Caki2 (cell line): ENCODE results near the gene RGS6. TPM values are rescaled to one million over a fixed set of nuclear protein-coding genes. Genes with fewer than 3 reads are reported as not detected.

ENCODE experiments used
- DNase-seq: peaks from one replicate; pipeline ENCODE4 v3.0.0-alpha.2; 2015; ENCODE audit warnings: low read depth
- in situ Hi-C: cut with HindIII; loops from 2 replicates; pipeline ENCODE4 v1.10.0; 2016; ENCODE audit warnings: low sequenced_read_pairs, low pct_unique_long_range_greater_than_20kb, mixed read lengths
- total RNA-seq: library from RNA; depleted of rRNA; stranded (reverse); fragments of >200 nt; shearing (Covaris generic); gene quantifications from 2 replicates; pipeline ENCODE4 v1.2.3, GENCODE V29; 2014; ENCODE audit warnings: low replicate concordance

Gene RGS6
- total RNA-seq, 1 experiment from 2014 or later = not detected

DNA sequence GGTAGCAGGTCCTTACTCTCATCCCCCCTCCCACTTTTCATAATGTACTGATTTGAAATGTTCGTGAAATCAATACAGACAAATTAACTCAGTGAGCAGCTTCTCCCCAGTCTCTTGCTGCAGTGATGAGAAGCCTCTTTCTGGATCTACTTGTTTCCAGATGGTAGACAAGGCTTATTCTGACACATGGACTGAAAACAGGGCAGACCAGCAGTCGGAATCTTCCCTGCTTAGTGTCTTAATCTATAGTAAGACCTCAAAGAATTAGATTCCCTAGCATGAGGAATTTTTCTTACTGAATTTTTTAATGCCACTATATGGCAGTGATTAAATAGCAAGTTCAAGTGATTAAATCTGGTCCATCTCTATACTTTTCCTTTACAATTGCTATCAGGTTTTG lies 120.1 kb downstream of the RGS6 start:
- DNase-seq = no peak
- in situ Hi-C loops = no loop called here

GRCh38 chr14:72053651-72054050 lies 121.4 kb downstream of the RGS6 start:
- no peak for DNase-seq

GRCh38 chr14:72054911-72055310 lies 122.7 kb downstream of the RGS6 start:
- no peak for DNase-seq
- in situ Hi-C loops = no loop called here

More at GRCh38 chr14:72053651-72054050, 121.4 kb downstream of the RGS6 start:
- in situ Hi-C loops = no loop called here

DNA sequence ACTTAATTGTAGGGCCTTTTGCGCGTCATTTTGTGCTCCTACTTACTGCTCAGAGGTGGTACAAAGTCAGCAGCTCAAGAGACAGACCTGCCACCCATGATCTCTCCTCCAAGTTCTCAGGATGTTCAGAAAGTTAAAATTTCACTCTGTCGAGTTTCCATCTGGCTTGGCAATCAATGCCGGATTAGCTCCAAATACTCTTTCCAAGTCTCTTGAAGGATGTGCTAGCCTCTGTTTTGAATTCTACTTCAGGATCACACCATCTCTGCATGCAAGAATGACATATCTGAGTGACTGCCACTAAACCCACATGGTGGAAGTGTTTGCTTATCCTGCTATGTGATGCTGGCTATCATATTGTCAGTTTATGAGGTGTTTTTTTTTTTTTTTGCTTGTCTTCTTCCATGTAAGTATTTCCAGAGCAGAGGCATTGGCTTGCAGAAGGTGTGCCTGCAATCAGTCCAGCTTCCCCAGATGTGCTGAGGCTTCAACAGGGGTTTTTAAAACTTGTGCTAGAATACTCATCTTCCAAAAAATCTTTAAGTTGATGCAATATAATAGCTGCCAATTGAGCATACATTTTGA lies 125.6 kb downstream of the RGS6 start:
- in situ Hi-C loops = no loop called here
- DNase-seq = no peak

GRCh38 chr14:72060460-72060859 lies 128.2 kb downstream of the RGS6 start:
- in situ Hi-C loops = no loop called here

DNA sequence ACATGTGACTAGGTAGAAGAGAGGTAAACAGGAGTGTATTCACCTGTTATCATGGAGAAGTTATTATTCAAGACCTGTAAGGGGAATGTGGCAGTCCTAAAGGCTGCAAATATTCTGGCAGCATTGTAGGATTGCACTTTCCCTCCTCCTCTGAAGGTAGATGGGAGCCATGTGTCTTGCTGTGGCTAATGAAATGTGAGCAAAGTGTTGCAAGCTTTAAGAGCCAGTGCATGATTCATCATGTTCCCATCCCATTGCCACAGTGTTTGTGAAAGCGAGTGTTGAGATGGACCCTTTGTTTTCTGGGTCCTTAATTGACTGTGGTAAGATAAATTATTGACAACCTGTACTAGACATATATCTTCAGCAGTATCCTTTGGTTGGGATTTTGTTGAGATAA lies 128.7 kb downstream of the RGS6 start:
- in situ Hi-C loops = no loop called here
- no peak for DNase-seq

More at GRCh38 chr14:72060460-72060859, 128.2 kb downstream of the RGS6 start:
- no peak for DNase-seq

DNA sequence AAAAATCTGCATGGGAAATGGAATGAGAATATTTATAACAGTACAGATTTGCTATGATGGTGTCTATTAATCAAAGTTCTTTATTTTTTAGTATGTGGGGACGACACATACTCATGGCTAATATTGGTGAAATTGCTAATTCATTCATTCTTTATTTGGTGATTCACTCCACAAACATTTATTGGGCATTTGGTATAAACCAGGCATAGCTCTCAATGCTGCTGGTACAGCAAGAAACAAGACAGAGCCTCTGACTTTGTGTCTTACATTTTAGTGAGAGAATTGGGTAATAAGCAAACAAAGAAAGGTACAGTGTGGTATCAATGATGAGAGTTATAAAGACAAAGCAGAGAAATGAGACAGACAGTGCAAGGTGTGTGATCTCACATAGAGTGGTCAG lies 129.5 kb downstream of the RGS6 start:
- no peak for DNase-seq
- in situ Hi-C loops = no loop called here

GRCh38 chr14:72063761-72064282 lies 131.6 kb downstream of the RGS6 start:
- no peak for DNase-seq
- in situ Hi-C loops = no loop called here

GRCh38 chr14:72064501-72064900 lies 132.3 kb downstream of the RGS6 start:
- DNase-seq = no peak
- in situ Hi-C loops = no loop called here

GRCh38 chr14:72070458-72070857 lies 138.2 kb downstream of the RGS6 start:
- DNase-seq = no peak
- in situ Hi-C loops = no loop called here

- no peak for DNase-seq
- in situ Hi-C loops = no loop called here
Measured at GRCh38 chr14:72075649-72076334, 143.6 kb downstream of the RGS6 start.

DNA sequence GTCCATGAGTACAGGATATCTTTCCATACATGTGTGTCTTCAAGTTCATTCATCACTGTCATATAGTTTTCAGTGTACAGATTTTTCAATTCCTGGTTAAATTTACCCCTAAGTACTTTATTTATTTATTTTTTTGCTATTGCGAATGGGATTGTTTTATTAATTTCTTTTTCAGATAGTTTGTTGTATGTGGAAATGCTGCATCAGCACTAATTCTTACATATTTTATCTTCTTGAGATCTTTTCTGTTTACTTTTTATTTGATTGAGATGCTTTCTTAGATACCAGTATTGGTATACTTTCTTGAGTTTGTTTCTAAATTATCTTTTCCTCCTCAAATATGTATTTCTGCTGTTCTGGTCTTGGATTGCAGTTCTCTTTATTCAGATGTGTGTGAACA lies 148.9 kb downstream of the RGS6 start:
- in situ Hi-C loops = no loop called here
- no peak for DNase-seq

DNA sequence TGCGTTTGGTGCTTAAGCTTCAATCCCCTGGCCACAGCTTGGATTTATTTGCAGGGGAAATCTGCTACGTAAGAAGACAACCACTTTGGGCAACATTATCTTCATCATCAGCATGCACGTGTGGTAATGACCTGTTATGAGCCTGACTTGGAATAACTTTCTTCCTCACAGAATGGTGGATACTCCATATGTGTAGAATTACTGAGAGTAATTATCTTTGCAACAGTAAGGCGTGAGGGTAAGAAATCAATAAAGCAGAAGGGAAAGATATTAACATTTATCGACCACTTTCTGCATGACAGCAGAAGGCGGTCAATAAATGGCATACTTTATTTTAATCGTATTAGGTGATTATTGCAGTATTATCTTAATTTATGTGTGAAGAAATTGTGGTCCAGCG lies 152.7 kb downstream of the RGS6 start:
- DNase-seq = no peak
- in situ Hi-C loops = no loop called here

DNA sequence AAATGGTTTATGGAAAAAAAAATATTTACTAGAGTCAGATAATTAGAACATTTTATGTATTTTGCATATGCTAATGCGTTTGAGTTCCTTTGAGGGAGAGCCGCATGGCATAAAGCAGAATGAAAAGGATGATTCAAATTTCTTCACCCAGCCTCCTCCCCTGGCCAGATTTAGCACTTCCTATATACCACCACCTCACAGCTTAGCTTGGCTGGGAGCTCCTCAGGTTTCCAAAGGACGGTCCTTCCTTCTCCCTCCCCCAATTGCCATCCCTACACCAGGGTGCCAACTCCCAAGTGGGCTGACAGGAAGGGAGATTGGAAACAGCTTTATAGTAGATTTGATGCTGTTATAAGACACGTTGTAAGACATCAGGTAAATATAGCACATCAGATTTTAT lies 157.4 kb downstream of the RGS6 start:
- in situ Hi-C loops = no loop called here
- no peak for DNase-seq

- in situ Hi-C loops = no loop called here
- no peak for DNase-seq
Measured at GRCh38 chr14:72094844-72095582, 162.8 kb downstream of the RGS6 start.

DNA sequence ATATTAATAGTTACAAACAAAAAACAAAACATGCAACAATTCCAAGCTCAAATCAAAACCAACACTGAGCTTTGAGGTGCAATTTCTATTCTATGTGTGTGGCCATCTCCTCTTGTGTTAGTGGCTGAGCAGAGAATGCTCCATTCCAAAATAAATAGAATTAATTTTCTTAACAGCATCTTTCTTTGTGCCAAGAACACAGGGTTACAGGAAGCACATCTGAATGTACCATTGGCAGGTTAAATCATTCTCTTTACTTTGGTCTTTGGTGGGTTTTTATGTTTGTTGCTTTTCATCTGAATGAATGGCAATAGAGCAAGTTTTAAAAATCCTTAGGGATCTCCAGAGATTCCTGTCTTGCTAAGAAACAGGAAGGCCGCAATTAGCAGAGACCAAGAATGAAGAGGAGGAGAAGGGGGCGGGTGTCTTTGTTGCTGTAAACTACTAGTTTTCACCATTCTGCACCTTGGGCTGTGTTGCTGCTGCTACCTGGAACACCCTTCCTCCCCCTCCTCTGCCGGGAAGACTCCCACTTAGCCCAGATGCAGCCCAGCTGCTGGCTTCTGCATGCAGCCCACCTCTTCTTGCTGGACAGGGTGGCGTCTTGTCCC lies 165.0 kb downstream of the RGS6 start:
- DNase-seq = no peak
- in situ Hi-C loops = no loop called here

DNA sequence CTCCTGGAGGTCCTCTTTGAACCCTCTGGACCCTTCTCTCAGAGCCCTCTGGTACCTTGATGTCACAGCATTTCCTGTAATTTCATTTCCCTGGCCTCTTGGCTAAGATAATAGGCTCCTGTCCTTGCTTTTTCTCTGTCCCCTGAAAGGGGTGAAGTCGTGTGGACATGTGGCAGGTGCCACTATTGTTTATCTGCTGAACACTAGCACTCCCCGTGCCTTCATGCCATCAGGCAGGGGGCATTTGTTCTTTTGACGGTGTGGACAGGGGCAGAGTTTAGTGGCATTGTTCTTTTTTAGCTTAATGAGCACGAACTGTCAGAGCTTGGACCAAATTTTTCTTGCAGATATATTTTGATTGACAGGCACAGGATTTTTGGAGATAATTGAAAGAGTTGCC lies 166.0 kb downstream of the RGS6 start:
- no peak for DNase-seq
- in situ Hi-C loops = no loop called here

DNA sequence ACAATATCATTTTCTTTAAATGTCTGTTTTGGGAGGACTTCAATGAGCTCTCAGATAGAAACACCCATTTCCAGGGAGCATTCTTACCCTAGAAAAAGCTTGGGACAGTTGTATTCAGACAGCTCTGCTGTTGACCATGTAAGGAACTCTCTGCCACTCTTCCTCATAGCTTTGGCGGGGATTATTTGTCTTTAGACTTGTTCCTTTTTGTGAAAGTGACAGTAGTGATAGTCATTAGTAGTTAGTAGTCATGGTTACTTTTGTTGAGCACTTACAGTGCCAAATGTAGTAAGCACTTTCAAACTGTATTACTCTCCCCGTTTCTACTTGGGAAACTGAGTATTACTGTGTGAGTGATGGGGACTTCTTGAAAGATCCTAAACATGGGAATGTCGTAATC lies 167.3 kb downstream of the RGS6 start:
- in situ Hi-C loops = no loop called here
- DNase-seq = no peak

GRCh38 chr14:72104011-72104613 lies 171.9 kb downstream of the RGS6 start:
- DNase-seq = no peak
- in situ Hi-C loops = no loop called here
